Smooth muscle cell of the brain vasculature (primary cell): ENCODE measurements around the gene SEPTIN1.

Experiments used
- DNase-seq: peaks from one replicate; pipeline ENCODE4 v3.0.0-alpha.2; 2012; ENCODE audit warnings: low read depth, low spot score

Gene SEPTIN1

DNA sequence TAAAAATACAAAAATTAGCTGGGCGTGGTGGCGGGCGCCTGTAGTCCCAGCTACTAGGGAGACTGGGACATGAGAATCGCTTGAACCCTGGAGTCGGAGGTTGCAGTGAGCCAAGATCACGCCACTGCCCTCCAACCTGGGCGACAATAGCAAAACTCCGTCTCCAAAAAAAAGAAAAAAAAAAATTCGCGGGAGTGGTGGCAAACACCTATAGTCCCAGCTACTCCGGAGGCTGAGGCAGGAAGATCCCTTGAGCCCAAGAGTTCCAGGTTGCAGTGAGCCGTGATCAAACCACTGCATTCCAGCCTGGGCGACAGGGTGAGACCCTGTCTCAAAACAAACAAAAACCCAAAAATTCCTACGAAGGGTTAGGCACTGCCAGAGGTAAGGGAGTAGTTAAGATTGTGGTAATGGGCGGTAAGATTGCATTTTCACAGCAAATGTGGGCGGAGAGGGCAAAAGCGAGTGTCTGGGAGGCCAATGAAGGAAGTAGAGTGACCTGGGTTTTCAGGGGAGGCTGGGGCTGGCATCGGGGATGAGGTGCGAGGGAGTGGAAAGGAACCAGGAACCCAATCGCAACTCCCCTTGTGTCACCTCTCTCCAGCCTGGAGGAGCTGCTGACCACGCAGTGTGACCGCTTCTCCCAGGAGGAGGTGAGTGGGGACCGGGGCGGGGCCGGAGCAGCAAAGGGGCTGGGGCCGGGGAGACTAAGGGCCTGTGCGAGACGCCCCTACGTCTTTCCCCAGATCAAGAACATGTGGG lies 5.1 kb downstream of the SEPTIN1 start:
- DNase-seq, result no peak

DNA sequence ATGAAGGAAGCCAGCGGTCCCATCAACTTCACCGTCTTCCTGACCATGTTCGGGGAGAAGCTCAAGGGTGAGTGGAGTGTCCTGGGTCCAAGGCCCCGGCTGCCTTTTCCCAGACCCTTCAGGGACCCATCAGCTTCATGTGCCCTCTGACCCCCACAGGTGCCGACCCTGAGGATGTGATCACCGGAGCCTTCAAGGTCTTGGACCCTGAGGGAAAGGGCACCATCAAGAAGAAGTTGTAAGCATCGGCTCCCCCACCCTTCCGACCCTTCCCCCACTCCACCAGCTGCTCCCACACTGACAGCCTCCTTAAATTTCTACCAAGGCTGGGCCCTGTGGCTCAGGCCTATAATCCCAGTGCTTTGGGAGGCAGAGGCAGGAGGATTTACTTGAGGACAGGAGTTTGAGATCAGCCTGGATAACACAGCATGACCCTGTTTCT lies 5.9 kb downstream of the SEPTIN1 start:
- DNase-seq, result no peak

DNA sequence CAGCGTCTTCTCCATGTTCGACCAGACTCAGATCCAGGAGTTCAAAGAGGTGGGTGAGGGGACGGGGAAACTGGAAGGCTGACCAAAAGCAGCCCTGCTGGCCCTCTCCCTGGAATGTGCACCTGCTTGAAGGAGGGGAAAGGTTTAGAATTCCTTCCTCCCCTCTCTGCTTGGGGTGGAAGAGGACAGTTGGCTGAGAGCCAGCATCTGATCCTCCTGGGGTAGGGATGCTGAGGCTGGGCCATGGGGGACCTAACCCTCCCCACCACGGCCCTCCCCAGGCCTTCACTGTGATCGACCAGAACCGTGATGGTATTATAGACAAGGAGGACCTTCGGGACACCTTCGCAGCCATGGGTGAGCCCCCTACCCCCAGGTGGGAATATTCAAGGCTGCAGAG lies 6.5 kb downstream of the SEPTIN1 start:
- no peak for DNase-seq

DNA sequence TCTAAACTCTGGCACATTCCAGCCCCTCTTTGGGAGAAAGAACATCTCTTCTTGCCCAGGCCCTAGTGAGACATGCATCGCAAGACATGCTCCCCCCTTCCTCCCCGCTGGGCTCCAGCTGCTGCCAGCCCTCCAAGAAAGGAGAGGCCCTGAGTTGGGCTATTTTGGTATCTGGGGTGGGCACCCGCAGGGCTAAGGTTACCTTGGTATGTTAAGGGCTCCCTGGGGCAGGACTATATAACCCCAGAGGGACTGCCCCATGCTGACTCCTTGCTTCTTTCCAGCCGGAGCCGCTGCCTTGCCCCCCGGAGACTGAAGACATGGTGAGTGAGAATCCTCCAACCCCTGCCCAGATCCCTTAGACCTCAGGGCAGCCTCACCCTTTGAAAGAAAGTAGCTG lies 7.8 kb downstream of the SEPTIN1 start, which contains the start of gene MYL11:
Gene MYL11 (plus strand): TSS at position 265 of the 400 bp plus-strand sequence. CDS start 56 bp downstream, at position 321.
- DNase-seq, result no peak

DNA sequence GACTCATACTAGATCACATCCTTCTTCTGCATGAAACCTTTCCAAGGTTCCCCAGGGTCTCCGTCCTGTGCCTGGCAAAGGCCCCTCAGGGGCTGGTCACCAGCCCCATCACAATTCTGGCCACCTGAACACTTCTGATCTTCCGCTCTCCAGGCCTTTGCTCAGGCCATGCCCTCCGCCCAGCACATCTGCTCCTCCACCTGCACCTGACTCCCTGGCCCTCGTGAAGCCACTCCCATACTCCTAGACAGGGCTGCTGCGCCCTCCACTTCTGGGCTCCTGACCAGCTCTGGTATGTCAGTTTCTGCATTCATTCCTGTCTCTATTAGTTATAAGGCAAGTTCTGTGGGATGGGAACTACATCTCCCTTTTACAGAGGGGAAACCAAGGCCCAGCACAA lies 9.6 kb downstream of the SEPTIN1 start:
- DNase-seq, result no peak

DNA sequence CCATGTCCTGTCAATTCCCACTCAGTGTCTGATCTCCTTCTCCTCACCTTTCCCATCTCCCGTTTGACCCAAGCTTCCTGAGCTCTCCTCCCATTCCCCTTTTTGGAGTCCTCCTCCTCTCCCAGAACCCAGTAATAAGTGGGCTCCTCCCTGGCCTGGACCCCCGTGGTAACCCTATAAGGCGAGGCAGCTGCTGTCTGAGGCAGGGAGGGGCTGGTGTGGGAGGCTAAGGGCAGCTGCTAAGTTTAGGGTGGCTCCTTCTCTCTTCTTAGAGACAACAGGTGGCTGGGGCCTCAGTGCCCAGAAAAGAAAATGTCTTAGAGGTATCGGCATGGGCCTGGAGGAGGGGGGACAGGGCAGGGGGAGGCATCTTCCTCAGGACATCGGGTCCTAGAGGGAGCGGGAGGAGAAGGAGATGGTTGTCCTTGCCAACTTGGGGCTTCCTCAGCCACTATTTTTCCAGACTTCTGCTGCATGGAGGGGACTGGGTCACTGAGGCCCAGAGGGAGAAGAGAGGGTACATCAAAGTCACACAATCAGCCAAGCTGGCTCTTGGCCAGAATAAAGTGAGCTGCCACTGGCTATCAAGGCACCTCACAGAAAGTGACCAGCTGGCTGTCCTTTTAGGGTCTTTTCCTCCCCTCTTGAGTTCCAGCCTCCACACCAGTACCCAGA lies 10.2 kb downstream of the SEPTIN1 start:
- DNase-seq, result no peak

DNA sequence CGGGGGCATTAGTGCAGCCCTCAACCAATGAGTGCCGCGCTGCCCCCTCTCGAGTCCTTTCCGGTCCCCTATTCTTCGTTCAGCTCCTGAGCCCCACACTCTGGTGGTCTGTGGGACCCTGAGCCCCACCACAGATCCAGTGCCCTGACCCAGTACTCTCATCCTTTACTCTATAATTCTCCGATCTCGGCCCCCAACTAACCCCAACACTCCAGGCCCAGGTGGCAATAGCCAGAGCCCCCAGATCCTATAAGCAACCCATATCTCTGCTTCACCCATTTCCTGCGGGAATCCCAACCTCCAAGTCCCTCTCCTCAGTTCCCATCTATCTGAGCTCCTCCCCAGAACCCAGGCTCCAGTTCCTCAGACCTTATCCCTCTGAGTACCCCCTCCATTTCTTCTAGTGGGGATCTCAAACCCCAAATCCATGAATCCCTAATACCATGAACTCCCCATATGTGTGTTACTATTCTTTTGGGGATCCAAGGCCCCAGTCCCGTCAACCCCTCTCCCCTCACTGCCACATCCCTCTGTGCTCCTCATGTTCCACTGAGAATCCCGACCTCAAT lies 11.0 kb downstream of the SEPTIN1 start:
- no peak for DNase-seq

DNA sequence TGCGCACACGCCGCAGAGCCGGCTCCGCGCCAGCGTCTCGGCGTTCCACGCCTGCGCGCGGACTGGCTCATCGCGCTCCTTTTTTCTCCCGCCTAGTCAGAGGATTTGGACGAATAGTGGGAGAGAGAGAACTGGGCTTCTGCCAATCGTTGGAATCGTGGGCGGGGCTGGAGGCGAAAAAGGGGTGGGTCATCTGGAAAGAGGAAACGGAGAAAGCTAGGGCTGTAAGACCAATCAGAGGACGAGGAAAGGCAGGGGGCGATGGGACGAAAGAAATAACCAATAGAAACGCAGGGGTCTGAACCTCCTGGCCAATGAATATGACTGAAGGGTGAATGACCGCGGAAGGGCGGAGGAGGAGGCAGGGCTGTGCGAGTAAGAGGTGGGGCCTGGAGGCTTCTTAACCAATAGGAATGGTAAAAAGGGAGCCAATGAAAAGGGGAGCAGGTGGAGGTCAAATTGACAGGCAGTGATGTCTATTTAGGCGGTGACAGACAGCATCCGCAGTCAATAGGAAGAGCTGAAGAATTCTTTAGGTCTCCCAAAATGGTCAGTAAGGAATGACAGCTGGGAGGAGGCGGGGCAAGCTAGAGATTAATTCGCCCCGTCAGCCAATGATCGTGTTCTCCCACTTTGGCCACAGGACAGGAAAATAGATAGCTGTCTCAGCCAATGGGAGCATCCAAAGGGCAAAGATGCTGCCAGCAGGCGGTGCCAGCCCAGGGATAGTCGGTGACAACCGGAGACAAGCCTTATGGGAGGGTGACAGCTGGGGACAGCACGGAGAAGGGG lies 11.7 kb downstream of the SEPTIN1 start, which contains the start of gene TBC1D10B:
Gene TBC1D10B (minus strand): TSS at position 39 of the 792 bp plus-strand sequence. CDS start 311 bp downstream, outside the sequence.
- DNase-seq, result peak; percentile 99

DNA sequence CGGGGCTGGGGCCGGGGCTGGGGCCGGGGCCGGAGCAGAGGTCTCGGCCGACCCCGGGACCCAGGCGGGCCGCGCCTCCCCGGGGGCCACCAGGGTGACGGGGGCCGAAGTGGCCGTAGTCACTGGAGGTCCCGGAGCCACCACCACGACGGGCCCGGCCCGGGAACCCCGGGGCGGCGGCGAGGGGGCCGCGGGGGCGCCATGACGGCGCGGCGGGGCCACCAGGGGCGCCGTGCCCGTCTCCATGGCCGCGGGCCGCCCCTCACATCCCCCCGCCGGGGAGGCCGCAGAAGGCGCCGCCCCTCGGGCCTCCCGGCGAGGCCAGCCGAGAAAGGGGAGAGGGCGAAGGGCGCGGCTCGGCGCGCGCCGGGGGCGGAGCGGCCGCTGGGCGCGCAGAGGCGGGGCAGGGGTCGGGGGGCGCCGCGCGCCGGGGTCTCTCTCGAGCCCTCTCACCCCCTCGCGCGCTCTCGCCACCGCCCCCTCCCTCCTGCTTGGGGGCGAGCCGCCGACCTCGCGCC lies 12.4 kb downstream of the SEPTIN1 start:
- DNase-seq, result no peak

DNA sequence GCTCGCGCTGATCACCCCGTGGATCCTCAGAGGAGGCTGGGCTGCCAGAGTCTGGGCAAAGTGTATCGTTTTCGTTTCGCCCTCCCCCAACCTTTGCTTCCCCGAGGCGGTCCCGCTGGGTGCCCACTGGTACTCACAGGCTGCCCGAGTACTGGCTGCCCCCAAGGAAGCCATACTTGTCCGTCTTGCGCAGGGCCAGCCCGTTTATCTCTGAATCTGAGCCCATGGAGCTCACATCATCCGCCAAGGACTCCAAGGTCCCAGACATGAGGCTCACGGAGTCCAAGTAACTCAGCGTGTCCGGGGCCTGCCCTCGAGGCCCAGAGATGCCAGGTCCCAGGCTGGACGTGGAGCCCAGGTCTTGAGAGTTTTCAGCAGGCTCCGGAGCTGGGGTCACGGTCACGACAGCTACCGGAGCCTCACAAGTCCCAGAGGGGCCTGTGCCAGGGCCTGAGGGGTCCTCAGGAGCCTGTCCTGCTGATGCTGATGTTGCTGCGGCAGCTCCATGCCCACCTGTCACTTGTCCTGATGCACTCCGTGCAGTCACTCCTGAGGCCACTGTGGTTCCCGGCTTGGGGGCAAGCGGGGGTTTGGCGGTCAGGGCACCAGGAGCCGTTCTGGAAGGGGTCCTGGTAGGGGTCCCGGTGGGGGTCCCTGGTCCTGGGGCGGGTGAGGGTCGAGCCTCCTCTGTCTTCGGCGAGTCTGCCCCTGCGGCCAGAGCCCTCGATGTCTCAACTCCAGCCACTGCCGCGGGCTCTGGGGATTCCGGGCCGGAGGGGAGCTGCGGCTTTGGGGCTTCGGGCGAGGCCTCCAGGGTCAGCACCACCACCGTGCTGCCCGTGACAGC lies 13.0 kb downstream of the SEPTIN1 start:
- no peak for DNase-seq

DNA sequence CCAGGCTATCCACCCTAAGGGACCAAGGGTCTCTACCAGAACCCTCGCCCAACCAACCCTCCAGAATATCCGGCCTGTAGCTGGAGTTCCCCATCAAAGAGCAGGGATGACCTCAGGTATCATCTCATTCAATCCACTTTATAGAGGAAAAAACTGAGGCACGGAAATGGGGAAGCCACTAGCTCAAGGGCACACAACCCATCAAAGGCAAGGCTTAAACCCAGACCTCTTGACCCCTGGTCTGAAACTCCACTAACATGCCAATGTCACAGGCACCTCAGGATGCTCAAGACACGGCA lies 13.6 kb downstream of the SEPTIN1 start:
- DNase-seq, result no peak

DNA sequence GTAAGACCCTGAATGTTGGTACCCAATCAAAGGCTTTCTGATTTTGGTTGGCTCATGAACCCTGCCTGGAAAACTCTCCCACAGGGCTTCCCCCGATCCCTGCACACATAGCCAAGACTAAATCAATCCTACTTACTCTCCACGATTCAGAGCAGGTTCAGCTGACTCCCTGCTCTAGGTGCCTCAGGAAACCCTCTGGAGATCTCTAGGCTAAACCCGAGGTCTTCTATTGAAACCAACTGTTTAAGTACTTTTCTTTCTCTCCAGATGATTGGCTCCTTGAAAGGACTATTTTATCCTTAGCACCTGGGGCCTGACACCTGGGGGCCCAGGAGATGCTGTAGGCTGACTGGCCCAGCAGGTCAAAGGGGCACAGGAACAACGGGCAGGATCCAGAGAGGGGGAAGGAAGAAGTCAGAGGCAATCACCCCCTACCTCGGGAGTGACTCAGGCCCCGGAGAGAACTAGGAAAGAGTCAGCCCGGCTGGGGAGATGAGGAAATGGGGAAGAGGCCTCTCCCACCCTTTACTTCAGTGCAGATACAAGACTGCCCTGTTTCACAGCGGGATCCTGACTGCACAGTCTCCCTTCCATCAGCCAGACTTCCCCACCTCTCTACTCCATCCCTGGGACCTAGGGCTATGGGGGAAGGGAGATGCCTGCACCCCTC lies 14.1 kb downstream of the SEPTIN1 start:
- DNase-seq, result no peak

DNA sequence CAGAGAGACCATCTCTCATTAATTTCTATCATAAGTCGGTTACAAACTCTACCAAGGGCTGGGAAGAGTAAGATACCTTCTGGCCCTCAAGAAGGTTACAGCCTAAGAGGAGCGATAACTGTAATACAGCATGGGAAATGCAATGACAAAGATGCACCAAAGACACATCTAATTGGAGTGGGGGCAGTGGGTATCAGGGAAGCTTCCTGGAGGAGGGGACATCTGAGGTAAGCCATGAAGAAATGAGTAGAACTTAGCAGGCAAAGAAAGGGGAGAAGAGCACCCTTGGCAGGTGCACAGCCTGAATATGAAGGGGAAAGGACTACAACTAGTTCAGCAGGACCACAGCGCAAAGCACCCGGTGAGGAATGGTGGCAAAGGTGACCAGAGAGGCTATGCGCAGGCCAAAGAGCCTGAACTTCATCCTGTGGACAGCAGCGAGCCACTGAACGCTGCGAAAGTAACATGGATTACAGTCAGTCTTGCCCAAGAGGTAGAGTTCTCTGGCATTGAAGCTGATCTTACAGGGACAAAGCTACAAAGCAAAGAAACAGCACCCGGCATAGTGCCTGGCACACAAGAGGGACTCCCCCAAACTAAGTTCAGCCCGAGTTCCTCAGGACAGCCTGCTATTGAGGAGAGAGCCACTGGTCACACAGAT lies 14.9 kb downstream of the SEPTIN1 start:
- DNase-seq, result no peak

DNA sequence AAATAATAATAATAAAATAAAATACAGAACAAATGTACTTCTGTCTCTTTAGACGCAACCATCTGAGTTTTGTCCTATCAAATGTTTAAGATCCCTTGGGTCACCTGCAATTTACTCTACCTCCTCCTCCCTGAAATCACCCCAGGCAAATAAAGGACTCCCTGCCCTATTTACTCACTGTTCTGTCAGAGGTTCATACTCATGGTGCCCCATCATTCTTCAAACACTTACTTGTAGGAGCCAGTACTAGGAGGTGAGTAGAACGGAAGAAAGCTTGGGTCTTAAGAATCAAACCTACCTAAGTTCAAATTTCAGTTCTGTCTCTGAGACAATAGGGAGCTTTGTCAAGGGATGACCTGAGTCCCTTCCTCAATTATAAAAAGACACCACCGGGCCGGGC lies 15.8 kb downstream of the SEPTIN1 start:
- DNase-seq, result no peak

DNA sequence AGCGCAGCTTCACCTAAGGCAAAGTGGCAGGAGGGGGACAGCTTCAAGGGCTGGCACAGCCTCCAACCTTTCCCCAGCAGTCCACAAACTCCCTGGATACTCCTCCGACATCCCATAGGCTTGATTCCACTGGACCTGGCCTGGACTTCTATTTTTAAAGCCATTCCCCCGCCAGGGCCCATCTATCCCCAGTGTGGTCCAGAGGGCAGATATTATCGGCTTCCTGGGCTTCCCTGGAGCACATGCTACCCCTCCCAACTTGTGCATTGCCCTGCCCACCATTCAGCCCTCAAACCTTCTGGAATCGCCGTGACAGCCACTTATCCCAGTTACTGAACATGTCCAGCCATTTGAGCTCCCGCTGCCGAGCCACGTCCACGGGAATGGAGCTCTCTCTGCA lies 17.2 kb downstream of the SEPTIN1 start:
- no peak for DNase-seq

DNA sequence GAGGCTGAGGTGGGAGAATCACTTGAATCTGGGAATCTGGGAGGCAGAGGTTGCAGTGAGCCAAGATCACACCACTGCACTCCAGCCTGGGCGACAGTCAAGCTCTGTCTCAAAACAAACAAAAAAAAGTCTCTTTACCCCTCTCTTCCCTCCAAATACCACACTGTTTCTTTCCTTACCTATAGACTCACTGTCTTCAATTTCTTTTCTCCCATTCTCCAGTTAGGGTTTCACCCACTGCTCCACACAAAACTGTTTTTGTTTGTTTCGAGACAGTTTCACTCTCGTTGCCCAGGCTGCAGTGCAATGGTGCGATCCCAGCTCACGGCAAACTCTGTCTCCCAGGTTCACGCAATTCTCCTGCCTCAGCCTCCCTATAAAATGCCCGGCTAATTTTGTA lies 21.2 kb downstream of the SEPTIN1 start:
- DNase-seq, result no peak

DNA sequence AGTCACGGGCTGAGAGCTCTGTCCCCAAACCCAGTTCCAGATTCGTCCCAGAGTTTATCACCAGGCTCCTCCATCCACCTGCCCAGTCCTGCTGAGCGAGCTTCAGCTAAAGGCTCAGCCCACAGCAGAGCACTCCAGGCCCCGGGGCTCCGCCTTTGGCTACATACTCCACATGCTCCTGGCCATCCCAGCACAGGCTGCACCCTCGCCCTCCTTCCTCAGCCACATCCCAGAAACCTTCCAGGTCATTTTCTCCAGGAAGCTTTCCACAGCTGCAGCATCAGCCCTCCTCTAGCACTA lies 22.5 kb downstream of the SEPTIN1 start:
- no peak for DNase-seq

DNA sequence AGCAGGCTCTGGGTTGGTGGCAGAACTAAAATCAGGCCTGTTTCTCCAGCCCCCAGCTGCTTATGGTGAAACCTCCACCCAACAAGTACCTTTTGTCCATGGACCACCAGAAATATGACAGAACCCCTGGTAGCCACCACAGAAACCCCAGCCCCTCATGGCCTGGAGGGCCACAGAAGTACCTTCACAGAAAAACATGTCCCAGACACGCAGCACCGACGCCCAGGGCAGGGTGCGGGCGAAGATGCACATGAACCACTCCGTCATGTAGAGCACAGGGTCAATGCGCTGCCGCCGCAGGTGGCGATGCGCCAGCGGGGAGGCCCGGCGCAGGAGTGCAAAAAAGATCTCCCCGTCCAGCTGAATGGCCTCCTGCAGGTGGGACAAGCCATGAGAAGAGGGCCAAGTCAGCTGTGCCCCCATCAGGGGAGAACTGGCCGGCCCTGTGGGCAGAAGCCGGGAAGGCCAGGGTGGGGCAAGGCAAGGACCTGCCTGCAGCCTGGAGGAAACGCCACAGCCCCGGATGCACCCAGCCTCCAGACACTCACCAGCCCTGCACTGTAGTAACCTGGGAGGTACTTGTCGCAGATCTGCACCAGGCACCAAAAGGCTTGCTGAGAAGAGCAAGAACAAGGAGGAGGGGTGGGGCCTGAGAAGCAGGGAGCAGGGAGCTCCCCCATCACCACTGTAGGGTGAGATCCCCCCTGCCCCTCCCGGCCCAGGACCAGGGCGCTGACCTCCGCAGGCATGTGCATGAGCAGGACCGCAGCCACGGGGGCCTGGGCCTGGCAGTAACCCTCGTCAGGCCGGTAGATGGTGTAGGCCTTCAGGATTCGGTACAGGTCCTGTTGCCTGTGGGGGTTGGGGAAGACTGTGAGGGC lies 23.1 kb downstream of the SEPTIN1 start:
- DNase-seq, result no peak

DNA sequence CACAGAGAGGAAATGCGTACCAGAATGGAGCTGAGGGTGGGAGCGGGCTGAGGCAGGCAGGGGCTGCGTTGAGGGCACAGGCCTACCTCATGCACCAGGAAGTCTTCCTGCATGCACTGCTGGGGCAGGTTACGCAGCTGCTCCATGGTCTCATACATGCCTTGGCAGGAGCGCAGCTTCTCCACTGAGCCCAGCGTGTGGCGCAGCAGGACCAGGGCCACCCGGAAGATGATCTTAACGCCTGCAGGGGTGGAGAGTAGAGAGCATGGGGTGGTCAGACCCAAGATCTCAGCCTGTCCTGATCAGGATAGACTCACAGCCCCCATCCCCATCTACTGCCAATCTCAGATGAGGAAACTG lies 23.8 kb downstream of the SEPTIN1 start:
- no peak for DNase-seq
